Measurements from ENCODE around the gene SEZ6.

The SEZ6 gene

DNA sequence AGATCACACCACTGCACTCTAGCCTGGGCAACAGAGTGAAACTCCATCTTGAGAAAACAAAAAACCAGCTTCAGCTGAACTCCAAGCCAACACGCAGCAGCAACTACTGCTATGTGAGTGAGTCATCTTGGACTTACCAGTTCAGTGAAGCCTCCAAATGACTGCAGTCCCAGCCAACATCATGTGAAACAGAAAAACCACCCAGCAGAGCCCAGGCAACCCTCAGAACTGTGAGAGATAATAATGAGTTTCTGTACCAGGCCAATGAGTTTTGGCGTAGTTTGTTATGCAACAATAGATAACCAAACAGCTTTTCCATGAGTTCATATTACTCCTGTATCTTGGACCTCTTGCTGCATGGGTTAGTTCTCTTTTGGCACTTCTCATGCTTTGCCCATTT is 77.8 kb downstream of the SEZ6 start:
- DNase-seq, result no peak

DNA sequence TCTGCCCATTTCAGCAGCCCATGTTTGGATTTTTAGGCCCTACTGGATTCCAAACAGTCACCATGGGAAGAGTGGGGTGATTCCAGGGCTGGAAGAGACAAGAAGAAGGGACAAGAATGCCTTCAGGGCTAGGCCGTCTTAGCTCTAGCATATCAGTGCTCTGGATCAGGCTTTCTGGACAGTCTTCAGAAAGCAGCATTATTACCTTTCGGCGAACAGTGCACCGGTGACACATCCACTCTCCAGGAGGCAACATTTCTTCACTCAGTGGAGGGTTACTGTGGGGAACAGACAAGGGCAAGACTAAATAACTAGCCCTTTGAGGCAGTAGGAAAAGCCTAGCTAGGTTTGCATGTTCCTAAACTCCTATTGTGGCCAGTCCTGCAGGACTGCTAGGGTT is 79.0 kb downstream of the SEZ6 start:
- no peak for DNase-seq

DNA sequence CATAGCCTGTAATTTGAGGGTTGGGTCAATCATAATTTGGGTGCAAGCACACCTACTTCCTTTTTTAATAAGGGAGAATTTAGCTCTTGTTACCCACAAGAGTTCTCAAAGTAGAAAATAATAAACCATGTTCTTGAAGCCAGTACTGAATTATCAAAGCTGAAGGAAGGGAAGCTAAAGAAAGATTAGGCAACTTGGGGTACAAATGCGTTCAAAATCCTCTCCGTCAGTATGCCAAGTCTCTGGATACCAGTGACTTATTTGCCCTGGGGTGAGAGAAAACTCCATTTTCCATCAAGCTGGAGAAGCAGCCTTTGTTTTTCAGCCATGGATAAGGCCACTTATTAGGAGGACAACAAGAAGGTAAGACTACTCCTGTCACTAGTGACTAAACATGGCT is 79.5 kb downstream of the SEZ6 start:
- DNase-seq, result no peak

GRCh38 chr17:28925912-28926365 is 79.9 kb downstream of the SEZ6 start:
- DNase-seq, result no peak

GRCh38 chr17:28920201-28920600 is 85.6 kb downstream of the SEZ6 start:
- DNase-seq, result no peak

GRCh38 chr17:28918295-28918694 is 87.5 kb downstream of the SEZ6 start:
- DNase-seq, result no peak

- no peak for DNase-seq
Measured at GRCh38 chr17:28917465-28917864, 88.4 kb downstream of the SEZ6 start.

- no peak for DNase-seq
Measured at GRCh38 chr17:28917029-28917428, 88.8 kb downstream of the SEZ6 start.

DNA sequence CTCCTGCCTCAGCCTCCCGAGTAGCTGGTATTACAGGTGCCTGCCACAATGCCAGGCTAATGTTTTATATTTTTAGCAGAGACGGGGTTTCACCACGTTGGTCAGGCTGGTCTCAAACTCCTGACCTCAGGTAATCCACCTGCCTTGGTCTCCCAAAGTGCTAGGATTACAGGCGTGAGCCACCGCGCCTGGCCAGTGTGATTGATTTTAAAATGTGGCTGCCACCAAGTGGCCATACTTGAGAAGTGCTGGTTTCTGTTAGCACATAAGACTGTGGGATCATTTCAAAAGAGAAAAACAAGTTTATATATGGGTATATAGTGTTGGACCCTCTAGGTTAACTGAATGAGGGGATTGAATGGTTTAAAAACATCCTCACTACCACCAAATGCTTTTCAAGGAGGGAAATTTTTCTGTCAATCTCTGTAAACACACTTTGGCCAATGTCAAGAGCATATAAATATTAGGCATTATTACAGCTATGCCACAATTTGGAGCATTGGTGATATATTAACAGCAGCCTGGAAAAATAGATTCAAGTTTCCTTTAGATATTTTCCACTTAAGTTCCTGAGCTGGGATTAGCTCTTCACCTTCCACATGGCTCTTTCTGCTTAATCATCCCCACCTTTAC is 89.4 kb downstream of the SEZ6 start:
- peak; percentile 12 for DNase-seq

DNA sequence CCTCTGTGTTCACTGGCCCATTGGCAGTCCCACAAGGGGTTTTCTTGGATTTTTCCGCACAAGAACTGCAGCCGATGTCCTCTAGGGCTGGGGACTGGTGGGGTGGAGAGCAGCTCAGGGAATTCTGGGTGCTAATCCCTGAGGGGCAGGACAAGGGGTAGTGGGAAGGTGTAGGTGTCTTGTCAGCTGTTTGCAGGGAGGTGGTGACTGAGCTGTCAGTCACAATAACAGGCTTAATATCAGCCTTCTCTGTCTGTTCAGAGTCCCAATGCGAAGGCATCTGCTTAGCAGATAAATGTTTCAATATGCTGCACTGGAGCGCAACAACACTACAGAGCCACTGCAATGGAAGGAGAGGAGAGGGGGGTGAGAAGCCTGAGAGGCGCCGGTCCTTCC is 92.9 kb downstream of the SEZ6 start:
- DNase-seq, result no peak

- no peak for DNase-seq
Measured at GRCh38 chr17:28912281-28912937, 93.4 kb downstream of the SEZ6 start.

GRCh38 chr17:28911411-28912045 is 94.3 kb downstream of the SEZ6 start:
- DNase-seq, result no peak

GRCh38 chr17:28910534-28910933 is 95.3 kb downstream of the SEZ6 start:
- no peak for DNase-seq

GRCh38 chr17:28908640-28909167 is 97.1 kb downstream of the SEZ6 start:
- no peak for DNase-seq

GRCh38 chr17:28907709-28908475 is 97.9 kb downstream of the SEZ6 start:
- no peak for DNase-seq

DNA sequence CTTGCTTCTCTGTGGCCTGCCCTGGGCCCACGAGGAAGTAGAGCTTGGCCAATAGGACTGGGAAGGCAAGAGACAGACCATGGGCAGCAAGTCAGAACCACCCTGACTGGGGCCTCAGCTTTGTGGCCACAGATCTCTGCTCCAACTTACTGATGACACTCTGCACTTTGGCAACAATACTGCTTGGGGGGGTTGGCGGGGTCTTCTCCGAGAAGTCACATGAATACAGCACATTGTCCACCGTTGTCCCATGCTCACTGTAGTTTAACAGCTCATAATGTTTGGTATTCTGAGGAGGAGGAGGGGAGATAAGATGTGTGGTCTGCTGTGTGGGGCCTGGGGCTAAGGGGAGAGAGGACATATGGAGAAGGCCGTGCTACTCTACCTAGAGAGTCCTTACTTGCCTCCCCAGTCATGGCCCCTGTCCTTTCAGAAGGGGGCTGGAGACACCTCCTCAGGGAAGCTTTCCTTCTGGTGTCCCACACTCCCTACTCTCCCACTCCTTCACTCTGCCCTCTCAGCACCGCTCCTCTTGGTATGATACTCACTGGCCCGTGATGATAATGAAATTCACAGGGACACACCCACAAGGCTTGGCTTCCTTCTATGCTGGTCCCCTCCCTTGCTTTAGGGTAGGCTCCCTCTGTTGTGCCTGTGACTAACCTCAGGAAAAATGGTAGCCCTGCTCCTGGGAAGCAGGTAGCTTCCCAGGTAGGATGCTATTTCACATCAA is 99.0 kb downstream of the SEZ6 start:
- no peak for DNase-seq

- DNase-seq, result no peak
Measured at GRCh38 chr17:28906276-28906675, 99.6 kb downstream of the SEZ6 start.
